HCT116 (cell line): Measurements from ENCODE around the gene TALDO1. TPM values are rescaled to one million over a fixed set of nuclear protein-coding genes. Genes with fewer than 3 reads are reported as not detected.

Experiments
- ATAC-seq: fragments of 200-7000 bp; cut with Tn5 transposase; 2 replicates; pipeline ENCODE4 v1.9.1; 2020; ENCODE audit warnings: mild to moderate bottlenecking, moderate library complexity
- BruUV-seq: library from RNA; stranded (reverse); fragments of 400-500 nt; replicated peaks from 2 replicates; lab custom pipeline; 2021; lab: Mats Ljungman, UMichigan
- CTCF ChIA-PET: fragments of 300-600 bp; sonication (Branson Sonifier 250); formaldehyde crosslinking; loops from one replicate; lab custom pipeline; 2021; ENCODE audit warnings: antibody characterized with exemption; lab: Charles Lee
- POLR2A ChIA-PET: fragments of 300-600, 350-600 bp; sonication (Branson Sonifier 250); formaldehyde crosslinking; loops from one replicate; lab custom pipeline; 2021; ENCODE audit warnings: antibody characterized with exemption; lab: Charles Lee
- RAD21 ChIA-PET, 2 experiments: fragments of 300-600 bp; sonication (Branson Sonifier 250); formaldehyde crosslinking; loops; one replicate each; lab custom pipeline; 2023; ENCODE audit warnings: low total read pairs in 2 of 2; ENCODE audit not compliant: uncharacterized antibody in 2 of 2, unreplicated experiment in 2 of 2, low non-redundant PET in 1 of 2; lab: Charles Lee
- DNase-seq: peaks from one replicate; pipeline ENCODE4 v3.0.0-alpha.2; 2010; ENCODE audit warnings: low read depth, low spot score
- H2AFZ ChIP-seq: fragments of 200-600 bp; shearing (Covaris generic), sonication (generic); 2 replicates; pipeline ENCODE4 v1.6.1; 2017; ENCODE audit warnings: low read depth, mixed run types, mixed read lengths, antibody characterized with exemption, low read length; ENCODE audit not compliant: poor library complexity, severe bottlenecking
- H3K27ac ChIP-seq: 2 replicates; pipeline ENCODE4 v1.5.1; 2012; ENCODE audit warnings: low read depth, low read length
- H3K27me3 ChIP-seq: fragments of 200-600 bp; sonication (generic); 2 replicates; pipeline ENCODE4 v1.6.1; 2016; ENCODE audit warnings: mixed run types, low read length, mixed read lengths; ENCODE audit not compliant: insufficient read depth
- H3K36me3 ChIP-seq, 2 experiments: fragments of 200-500 bp in 1 of 2; fragments of 200-600 bp in 1 of 2; sonication (Bioruptor generic) in 1 of 2; sonication (generic) in 1 of 2; 2 replicates each; pipeline versions ENCODE4 v1.5.1 to v1.6.1; 2014 to 2016; ENCODE audit warnings: low read length in 2 of 2, inconsistent platforms in 1 of 2, mixed read lengths in 1 of 2, mixed run types in 1 of 2; ENCODE audit not compliant: insufficient read depth in 2 of 2, control insufficient read depth in 1 of 2
- H3K4me1 ChIP-seq, 2 experiments: fragments of 200-600 bp in 1 of 2; sonication (generic) in 1 of 2; 2 replicates each; pipeline versions ENCODE4 v1.5.1 to v1.6.1; 2012 to 2017; ENCODE audit warnings: low read length in 2 of 2, inconsistent platforms in 1 of 2, mild to moderate bottlenecking in 1 of 2, mixed read lengths in 1 of 2, mixed run types in 1 of 2, moderate library complexity in 1 of 2; ENCODE audit not compliant: insufficient read depth in 2 of 2, control insufficient read depth in 1 of 2
- H3K4me2 ChIP-seq: fragments of 200-600 bp; sonication (generic); 2 replicates; pipeline ENCODE4 v1.6.1; 2017; ENCODE audit warnings: mixed run types, low read length, mixed read lengths
- H3K4me3 ChIP-seq, 2 experiments: fragments of 200-600 bp in 1 of 2; sonication (generic) in 1 of 2; replicated peaks in 1 of 2; 2 replicates each; pipeline ENCODE4 v1.5.1; 2011 to 2016; ENCODE audit warnings: low read length in 2 of 2, control low read depth in 1 of 2, low read depth in 1 of 2, mild to moderate bottlenecking in 1 of 2, mixed read lengths in 1 of 2, mixed run types in 1 of 2
- H3K79me2 ChIP-seq: fragments of 200-600 bp; sonication (generic); 2 replicates; pipeline ENCODE4 v1.6.1; 2017; ENCODE audit warnings: mild to moderate bottlenecking, mixed run types, low read length, moderate library complexity, mixed read lengths; ENCODE audit not compliant: insufficient read depth
- H3K9ac ChIP-seq: fragments of 200-600 bp; sonication (generic); 2 replicates; pipeline ENCODE4 v1.6.1; 2016; ENCODE audit warnings: low read length, mixed read lengths
- H3K9me2 ChIP-seq: fragments of 200-600 bp; sonication (generic), shearing (Covaris generic); 2 replicates; pipeline ENCODE4 v1.6.1; 2017; ENCODE audit warnings: mixed run types, mild to moderate bottlenecking, moderate library complexity; ENCODE audit not compliant: insufficient read depth
- H3K9me3 ChIP-seq, 2 experiments: fragments of 200-500 bp in 1 of 2; fragments of 200-600 bp in 1 of 2; sonication (Bioruptor generic) in 1 of 2; sonication (generic) in 1 of 2; 2 replicates each; pipeline ENCODE4 v1.6.1; 2014 to 2017; ENCODE audit warnings: low read length in 2 of 2, mixed read lengths in 2 of 2, inconsistent platforms in 1 of 2, low read depth in 1 of 2, mild to moderate bottlenecking in 1 of 2, mixed run types in 1 of 2, moderate library complexity in 1 of 2; ENCODE audit not compliant: control insufficient read depth in 1 of 2, insufficient read depth in 1 of 2
- H4K20me1 ChIP-seq: fragments of 200-600 bp; sonication (generic), shearing (Covaris generic); 2 replicates; pipeline ENCODE4 v1.6.1; 2017; ENCODE audit warnings: mixed run types, mild to moderate bottlenecking, moderate library complexity; ENCODE audit not compliant: insufficient read depth
- CBX3 ChIP-seq: IDR thresholded peaks from 2 replicates; pipeline ENCODE4 v1.6.1; 2012; ENCODE audit warnings: low read depth
- EGR1 ChIP-seq: IDR thresholded peaks from 2 replicates; pipeline ENCODE4 v1.6.1; 2012; ENCODE audit warnings: low read depth
- ELF1 ChIP-seq: IDR thresholded peaks from 2 replicates; pipeline ENCODE4 v1.6.1; 2012; ENCODE audit warnings: low read depth, borderline replicate concordance
- EZH2 ChIP-seq: fragments of 200-600 bp; sonication (generic); IDR thresholded peaks from 2 replicates; pipeline ENCODE4 v1.6.1; 2017; ENCODE audit warnings: antibody characterized with exemption, mixed run types
- EZH2phosphoT487 ChIP-seq: fragments of 200-600 bp; IDR thresholded peaks from 2 replicates; pipeline ENCODE4 v1.6.1; 2018; ENCODE audit warnings: antibody characterized with exemption, borderline replicate concordance
- JUND ChIP-seq: IDR thresholded peaks from 2 replicates; pipeline ENCODE4 v1.6.1; 2012
- MAX ChIP-seq: IDR thresholded peaks from 2 replicates; pipeline ENCODE4 v1.6.1; 2012
- RAD21 ChIP-seq: IDR thresholded peaks from 2 replicates; pipeline ENCODE4 v1.6.1; 2012; ENCODE audit warnings: low read depth, mild to moderate bottlenecking
- SP1 ChIP-seq: IDR thresholded peaks from 2 replicates; pipeline ENCODE4 v1.6.1; 2012; ENCODE audit warnings: low read depth
- SRF ChIP-seq: IDR thresholded peaks from 2 replicates; pipeline ENCODE4 v1.6.1; 2012; ENCODE audit warnings: low read depth
- TCF7L2 ChIP-seq: IDR thresholded peaks from 2 replicates; pipeline ENCODE4 v1.7.0; 2011; ENCODE audit warnings: borderline replicate concordance, inconsistent platforms; ENCODE audit not compliant: insufficient read depth, insufficient read length; ENCODE audit errors: extremely low read depth
- ZBTB33 ChIP-seq: IDR thresholded peaks from 2 replicates; pipeline ENCODE4 v1.6.1; 2011; ENCODE audit warnings: mild to moderate bottlenecking, low read length, moderate library complexity; ENCODE audit not compliant: insufficient replicate concordance; ENCODE audit errors: extremely low read depth
- ZFX ChIP-seq: fragments of 450-650 bp; IDR thresholded peaks from 2 replicates; pipeline ENCODE4 v1.6.1; 2017
- ZNF274 ChIP-seq: fragments of 200-500 bp; sonication (Bioruptor generic); IDR thresholded peaks from 2 replicates; pipeline ENCODE4 v1.6.1; 2014; ENCODE audit warnings: mild to moderate bottlenecking, low read depth, low read length, inconsistent platforms
- intact Hi-C: fragments of 100-400 bp; cut with micrococcal nuclease; formaldehyde crosslinking; loops from 2 replicates; pipeline ENCODE4 v1.10.0; 2022
- total RNA-seq: library from RNA; stranded (reverse); gene quantifications from one replicate; pipeline ENCODE4 v1.2.1, GENCODE V29; 2021; ENCODE audit not compliant: unreplicated experiment
- TF ChIP-seq, protein P1 (sequence below): IDR thresholded peaks from 2 replicates; pipeline ENCODE4 v1.6.1; 2012

TALDO1 gene
- total RNA-seq, 1 experiment from 2014 or later: 242 TPM

DNA sequence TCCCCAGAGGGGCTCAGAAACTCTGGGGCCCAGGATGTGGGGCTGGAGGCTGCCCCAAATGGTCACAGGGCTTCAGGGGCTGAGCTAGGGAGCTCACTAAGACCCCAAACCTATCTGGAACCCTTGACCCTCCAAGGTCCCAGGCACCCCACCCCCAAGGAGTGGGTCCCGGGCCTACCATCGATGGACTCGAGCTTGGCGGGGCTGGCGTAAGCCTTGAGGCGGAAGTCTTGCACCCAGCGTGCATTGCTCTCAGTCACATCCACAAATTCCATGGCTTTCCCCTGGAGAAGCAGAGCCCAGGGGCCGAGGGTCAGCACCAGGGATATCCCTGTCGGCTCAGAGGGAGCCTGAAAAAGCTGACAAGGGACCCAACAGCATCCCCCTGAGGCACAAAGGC is 26.6 kb downstream of the TALDO1 start:
- Histone ChIP-seq H3K27me3 (no peaks in the 10 kb centered on the region), H2AFZ (no peak overlapping the region), H3K79me2 (peaks cover 77% of the 10 kb centered on the region), H3K4me2 (no peak overlapping the region), H3K9me2 (no peaks in the 10 kb centered on the region), H3K36me3 (peaks cover 19 to 41% of the 10 kb centered on the region in 2 experiments; a peak in 3 of 4 replicates), H3K9me3 (no peaks in the 10 kb centered on the region), H3K27ac (no peak overlapping the region; the same call in 1 of the 2 replicates), H3K4me1 (peaks cover 12 to 26% of the 10 kb centered on the region in 2 experiments), H3K4me3 (no peak overlapping the region), H3K9ac (no peak overlapping the region), H4K20me1 (no peaks in the 10 kb centered on the region)
- no peak for TF ChIP-seq ZBTB33
- no peak for TF ChIP-seq EGR1
- TF ChIP-seq CBX3: no peak
- no peak for TF ChIP-seq JUND
- no peak for TF ChIP-seq ELF1
- no peak for TF ChIP-seq SRF
- TF ChIP-seq EZH2: no peak
- no peak for TF ChIP-seq MAX
- TF ChIP-seq ZFX: no peak
- TF ChIP-seq, protein P1, sequence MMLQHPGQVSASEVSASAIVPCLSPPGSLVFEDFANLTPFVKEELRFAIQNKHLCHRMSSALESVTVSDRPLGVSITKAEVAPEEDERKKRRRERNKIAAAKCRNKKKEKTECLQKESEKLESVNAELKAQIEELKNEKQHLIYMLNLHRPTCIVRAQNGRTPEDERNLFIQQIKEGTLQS: no peak
- TF ChIP-seq EZH2phosphoT487: no peak
- no peak for TF ChIP-seq TCF7L2
- TF ChIP-seq ZNF274: no peak
- TF ChIP-seq SP1: no peak
- TF ChIP-seq RAD21: no peak
- no TSS peak for BruUV-seq
- ChIA-PET POLR2A (no interaction called here), RAD21 (no interaction called here), CTCF (no interaction called here)
- ATAC-seq (no peak), DNase-seq (no peak)
- intact Hi-C loops: no loop called here
